GM12878 (cell line): ENCODE results near the gene IFT22. TPM values are rescaled to one million over a fixed set of nuclear protein-coding genes. Genes with fewer than 3 reads are reported as not detected.

ENCODE experiments used
- ATAC-seq: fragments of 200-7000 bp; cut with Tn5 transposase; 3 replicates; pipeline ENCODE4 v1.9.1; 2020; ENCODE audit warnings: mild to moderate bottlenecking, moderate library complexity
- BruUV-seq: library from RNA; stranded (reverse); fragments of 400-500 nt; replicated peaks from 2 replicates; lab custom pipeline; 2021; lab: Mats Ljungman, UMichigan
- CTCF ChIA-PET: fragments of 300-600 bp; sonication (Branson Sonifier 250); formaldehyde crosslinking; extraction: SDS; loops from one replicate; lab custom pipeline; 2021; ENCODE audit warnings: inconsistent platforms; lab: Yijun Ruan, JAX
- POLR2A ChIA-PET: fragments of 350-600 bp; formaldehyde crosslinking; extraction: SDS; loops from one replicate; lab custom pipeline; 2021; ENCODE audit warnings: inconsistent platforms; lab: Charles Lee
- RAD21 ChIA-PET: fragments of 300-600 bp; sonication (Branson Sonifier 250); formaldehyde crosslinking; loops from one replicate; lab custom pipeline; 2023; ENCODE audit warnings: antibody characterized with exemption; ENCODE audit not compliant: unreplicated experiment; lab: Charles Lee
- SMC1A ChIA-PET: fragments of 300-600 bp; sonication (Branson Sonifier 250); formaldehyde crosslinking; loops from one replicate; lab custom pipeline; 2023; ENCODE audit not compliant: unreplicated experiment, uncharacterized antibody; lab: Charles Lee
- DNase-seq: peaks from one replicate; pipeline ENCODE4 v3.0.0-alpha.2; 2011; ENCODE audit warnings: low read depth, low spot score
- FAIRE-seq: peaks from 3 replicates; lab custom pipeline; 2011; peaks lifted over from hg19 to GRCh38; lab: Jason Lieb, UNC
- H2AFZ ChIP-seq: 2 replicates; pipeline ENCODE4 v1.6.0; 2011; ENCODE audit warnings: low read depth, low read length, control low read depth; ENCODE audit not compliant: control insufficient read depth
- H3K27ac ChIP-seq: 2 replicates; pipeline ENCODE4 v1.5.1; 2011; ENCODE audit warnings: control low read depth; ENCODE audit not compliant: control insufficient read depth, insufficient read depth
- H3K27me3 ChIP-seq, 2 experiments: replicated peaks in 1 of 2; 2 replicates each; pipeline versions ENCODE4 v1.6.0 to v1.6.1; 2011; ENCODE audit warnings: low read length in 1 of 2; ENCODE audit not compliant: control insufficient read depth in 2 of 2, insufficient read depth in 2 of 2
- H3K36me3 ChIP-seq, 2 experiments: 2 replicates each; pipeline ENCODE4 v1.5.1; 2011; ENCODE audit warnings: low read length in 1 of 2; ENCODE audit not compliant: control insufficient read depth in 2 of 2, insufficient read depth in 2 of 2
- H3K4me1 ChIP-seq: 2 replicates; pipeline ENCODE4 v1.6.1; 2011; ENCODE audit warnings: mild to moderate bottlenecking, low read length, moderate library complexity, mixed read lengths; ENCODE audit not compliant: control insufficient read depth, insufficient read depth
- H3K4me2 ChIP-seq: 2 replicates; pipeline ENCODE4 v1.6.0; 2011; ENCODE audit warnings: control low read depth; ENCODE audit not compliant: control insufficient read depth, insufficient read depth
- H3K4me3 ChIP-seq: fragments of 200-600 bp; sonication (generic); 2 replicates; pipeline ENCODE4 v1.5.1; 2016
- H3K79me2 ChIP-seq: 2 replicates; pipeline ENCODE4 v1.6.0; 2011; ENCODE audit warnings: low read length; ENCODE audit not compliant: control insufficient read depth, insufficient read depth
- H3K9ac ChIP-seq: 2 replicates; pipeline ENCODE4 v1.8.0; 2011; ENCODE audit warnings: low read length, control low read depth, mixed read lengths; ENCODE audit not compliant: control insufficient read depth, insufficient read depth
- H3K9me3 ChIP-seq: replicated peaks from 3 replicates; pipeline ENCODE4 v1.5.1; 2011; ENCODE audit warnings: mild to moderate bottlenecking, low read length; ENCODE audit not compliant: control insufficient read depth, insufficient read depth
- H4K20me1 ChIP-seq: 2 replicates; pipeline ENCODE4 v1.6.0; 2011; ENCODE audit not compliant: control insufficient read depth, insufficient read depth
- ATF3 ChIP-seq: IDR thresholded peaks from 2 replicates; pipeline ENCODE4 v1.6.1; 2011; ENCODE audit warnings: low read depth, mild to moderate bottlenecking, low read length, moderate library complexity, borderline replicate concordance; ENCODE audit errors: extremely low read depth
- CBX5 ChIP-seq: sonication (generic); IDR thresholded peaks from 2 replicates; pipeline ENCODE4 v1.6.1; 2016; ENCODE audit warnings: low read depth, moderate library complexity, mild to moderate bottlenecking, inconsistent platforms
- CTCF ChIP-seq, 3 experiments: IDR thresholded peaks in 2 of 3; conservative IDR thresholded peaks in 1 of 3; 2 replicates each; pipeline ENCODE4 v1.5.1; 2011; ENCODE audit warnings: low read depth in 3 of 3, low read length in 3 of 3, mild to moderate bottlenecking in 3 of 3, control low read depth in 2 of 3, moderate library complexity in 2 of 3, inconsistent platforms in 1 of 3, mixed read lengths in 1 of 3; ENCODE audit not compliant: control insufficient read depth in 2 of 3, insufficient read depth in 1 of 3; ENCODE audit errors: extremely low read depth in 1 of 3
- EZH2 ChIP-seq: IDR thresholded peaks from 2 replicates; pipeline ENCODE4 v1.6.1; 2012; ENCODE audit warnings: low read depth, mild to moderate bottlenecking, control low read depth, inconsistent platforms, low read length, borderline replicate concordance; ENCODE audit not compliant: control insufficient read depth
- HDGF ChIP-seq: fragments of 450-650 bp; IDR thresholded peaks from 2 replicates; pipeline ENCODE4 v1.6.1; 2016; ENCODE audit warnings: antibody characterized with exemption
- IRF4 ChIP-seq: IDR thresholded peaks from 2 replicates; pipeline ENCODE4 v1.6.1; 2011; ENCODE audit warnings: low read depth, low read length
- LARP7 ChIP-seq: fragments of 450-650 bp; IDR thresholded peaks from 2 replicates; pipeline ENCODE4 v1.6.1; 2017; ENCODE audit warnings: mild to moderate bottlenecking
- NR2F1 ChIP-seq: fragments of 450-650 bp; conservative IDR thresholded peaks from 2 replicates; pipeline ENCODE4 v1.6.1; 2017; ENCODE audit warnings: mild to moderate bottlenecking
- RELB ChIP-seq: fragments of 450-650 bp; IDR thresholded peaks from 2 replicates; pipeline ENCODE4 v1.6.1; 2017; ENCODE audit warnings: low read depth, mild to moderate bottlenecking, moderate library complexity
- SP1 ChIP-seq: IDR thresholded peaks from one replicate; pipeline ENCODE4 v1.6.1; 2011; ENCODE audit warnings: low read depth, low read length
- TCF3 ChIP-seq: IDR thresholded peaks from 2 replicates; pipeline ENCODE4 v1.6.1; 2012; ENCODE audit warnings: low read depth, mild to moderate bottlenecking, low read length, borderline replicate concordance; ENCODE audit not compliant: insufficient read depth
- TCF7 ChIP-seq: IDR thresholded peaks from 2 replicates; pipeline ENCODE4 v1.6.1; 2014; ENCODE audit warnings: antibody characterized with exemption, borderline replicate concordance
- YY1 ChIP-seq: IDR thresholded peaks from 2 replicates; pipeline ENCODE4 v1.6.1; 2011; ENCODE audit warnings: low read depth, mild to moderate bottlenecking, low read length
- ZBTB33 ChIP-seq: fragments of 450-650 bp; IDR thresholded peaks from 2 replicates; pipeline ENCODE4 v1.6.1; 2017; ENCODE audit warnings: mild to moderate bottlenecking
- WGBS: methylation state at CpG from one replicate; pipeline ENCODE4 v1.1.6; 2016; ENCODE audit warnings: low lambda C conversion rate; ENCODE audit not compliant: insufficient replicate concordance, insufficient coverage; ENCODE audit errors: missing lambda C conversion rate; 5-methylcytosine and 5-hydroxymethylcytosine counted together
- in situ Hi-C: fragments of 300-500 bp; cut with MboI; formaldehyde crosslinking; loops from 9 replicates; pipeline ENCODE4 v1.14.3; 2018; ENCODE audit warnings: mixed read lengths
- intact Hi-C: fragments of 100-400 bp; cut with micrococcal nuclease; formaldehyde crosslinking; loops from one replicate; pipeline ENCODE4 v1.14.2; 2022; ENCODE audit not compliant: unreplicated experiment
- polyA plus RNA-seq, 11 experiments: library from polyadenylated mRNA; depleted of rRNA in 4 of 11; unstranded in 6 of 11; stranded (reverse) in 5 of 11; fragments of >200 nt; fragmentation: Nextera tagmentation in 4 of 11; fragmentation: Illumina TruSeq in 1 of 11; extraction: Ambion mirVana in 4 of 11; extraction: Trizol in 1 of 11; gene quantifications; 1 replicate in 1 of 11; 2 replicates in 10 of 11; pipeline versions ENCODE4 v1.2.1 to v1.2.3, GENCODE V29; 2011 to 2016; ENCODE audit warnings: inconsistent platforms in 2 of 11, missing spikeins in 2 of 11, low read depth in 1 of 11
- total RNA-seq, 4 experiments: library from RNA; depleted of rRNA in 3 of 4; stranded (reverse); fragments of >200 nt in 3 of 4; fragmentation: Illumina TruSeq in 1 of 4; extraction: Trizol in 1 of 4; gene quantifications; 2 replicates each; pipeline versions ENCODE4 v1.2.1 to v1.2.3, GENCODE V29; 2013 to 2021

Gene IFT22
- total and polyA plus RNA-seq, 10 of the 15 experiments (the other 5 are each of a cell fraction or from before 2014, with no cell fraction given): 10.1 to 25.7 (median 19.0) TPM

- Histone ChIP-seq H3K27me3 (peaks cover 4 to 6% of the 10 kb centered on the region in 2 experiments; a peak in 3 of 4 replicates), H4K20me1 (no peaks in the 10 kb centered on the region), H2AFZ (no peak overlapping the region), H3K4me2 (no peak overlapping the region), H3K36me3 (no peaks in the 10 kb centered on the region), H3K4me1 (no peaks in the 10 kb centered on the region), H3K79me2 (no peaks in the 10 kb centered on the region), H3K27ac (no peak overlapping the region), H3K9me3 (no peaks in the 10 kb centered on the region), H3K9ac (no peak overlapping the region), H3K4me3 (no peak overlapping the region)
- intact Hi-C loops (no loop called here), in situ Hi-C loops (loop anchor here (25.0 kb wide), 1 partner anchor 894 kb away; no protein-coding TSS in a partner anchor)
- RAD21 ChIA-PET: no interaction called here
- ATAC-seq: no peak
- SMC1A ChIA-PET: interaction anchor here (1.0 kb wide), 2 partner anchors 12 to 70 kb away, joined by 3 read pairs; no protein-coding TSS in a partner anchor
- no peak for TF ChIP-seq EZH2
- no peak for TF ChIP-seq IRF4
- no peak for TF ChIP-seq TCF3
- no peak for TF ChIP-seq TCF7
- no peak for TF ChIP-seq LARP7
- TF ChIP-seq ATF3: no peak
- no peak for TF ChIP-seq CBX5
- TF ChIP-seq ZBTB33: no peak
- no peak for TF ChIP-seq CTCF (IDR thresholded peaks at IDR 0.05 in 2 of 3, conservative IDR thresholded peaks at IDR 0.05 in 1 of 3; ENCODE audit: control insufficient read depth in 2 of 3, extremely low read depth in 1 of 3, insufficient read depth in 1 of 3, low read depth in 3 of 3, low read length in 3 of 3)
- TF ChIP-seq RELB: no peak
- no peak for TF ChIP-seq YY1
- TF ChIP-seq HDGF: no peak
- no peak for TF ChIP-seq NR2F1
- TF ChIP-seq SP1: no peak
- WGBS: 25% methylated on average over 8 of the region's 8 CpGs
- FAIRE-seq: no peak
- POLR2A ChIA-PET: no interaction called here
- BruUV-seq: no TSS peak
- no peak for DNase-seq
- CTCF ChIA-PET: interaction anchor here (0.6 to 1.8 kb wide), 4 partner anchors 12 to 189 kb away, joined by 3 to 4 read pairs (median 4); no protein-coding TSS in a partner anchor
These were observed 47.0 kb upstream of the IFT22 start for GRCh38 chr7:101368422-101369165.
